CD4-positive, alpha-beta T cell (primary cell): ENCODE results near the gene PPP1R9A. TPM values are rescaled to one million over a fixed set of nuclear protein-coding genes. Genes with fewer than 3 reads are reported as not detected.

ENCODE experiments used
- ATAC-seq: fragments of 200-7000 bp; cut with Tn5 transposase; one replicate; pipeline ENCODE4 v1.10.0; 2022; ENCODE audit warnings: mild to moderate bottlenecking; ENCODE audit not compliant: poor library complexity
- CTCF ChIA-PET: fragments of 350-600 bp; sonication (Branson Sonifier 250); formaldehyde crosslinking; loops from one replicate; lab custom pipeline; 2021; ENCODE audit warnings: antibody characterized with exemption, inconsistent platforms; lab: Charles Lee
- POLR2A ChIA-PET: fragments of 350-600 bp; sonication (Branson Sonifier 250); formaldehyde crosslinking; loops from one replicate; lab custom pipeline; 2021; ENCODE audit warnings: antibody characterized with exemption, inconsistent platforms; lab: Charles Lee
- DNase-seq, 14 experiments: peaks; one replicate each; pipeline ENCODE4 v3.0.0-alpha.2; 2013 to 2020; ENCODE audit warnings: mixed read lengths in 2 of 14
- H3K27ac ChIP-seq, 2 donors: one replicate each; pipeline versions ENCODE4 v1.5.1 to v1.7.0; 2013; ENCODE audit warnings: low read length in 2 of 2, low read depth in 1 of 2, mild to moderate bottlenecking in 1 of 2
- H3K27me3 ChIP-seq, 2 experiments: 1 replicate in 1 of 2; 2 replicates in 1 of 2; pipeline versions ENCODE4 v1.6.1 to v1.7.0; 2013; ENCODE audit warnings: low read length in 2 of 2, control low read depth in 1 of 2, mild to moderate bottlenecking in 1 of 2, moderate library complexity in 1 of 2; ENCODE audit not compliant: insufficient read depth in 2 of 2, control insufficient read depth in 1 of 2
- H3K36me3 ChIP-seq: one replicate; pipeline ENCODE4 v1.6.1; 2013; ENCODE audit warnings: low read length, control low read depth; ENCODE audit not compliant: insufficient read depth
- H3K4me1 ChIP-seq: one replicate; pipeline ENCODE4 v1.6.1; 2013; ENCODE audit warnings: low read length, control low read depth; ENCODE audit not compliant: insufficient read depth
- H3K4me3 ChIP-seq: one replicate; pipeline ENCODE4 v1.5.1; 2013; ENCODE audit warnings: mild to moderate bottlenecking, low read length, moderate library complexity
- H3K9me3 ChIP-seq, 2 experiments: 1 replicate in 1 of 2; 2 replicates in 1 of 2; pipeline versions ENCODE4 v1.6.1 to v1.7.0; 2013; ENCODE audit warnings: low read length in 2 of 2, mild to moderate bottlenecking in 2 of 2, control low read depth in 1 of 2, moderate library complexity in 1 of 2; ENCODE audit not compliant: control insufficient read depth in 1 of 2, insufficient read depth in 1 of 2
- H3K27ac Mint-ChIP-seq: one replicate; pipeline ENCODE4 v1.8.0; 2020; ENCODE audit warnings: mixed read lengths
- H3K27me3 Mint-ChIP-seq: one replicate; pipeline ENCODE4 v1.8.0; 2021; ENCODE audit warnings: mixed read lengths
- H3K36me3 Mint-ChIP-seq: one replicate; pipeline ENCODE4 v1.8.0; 2021; ENCODE audit warnings: low read depth, mixed read lengths
- H3K4me1 Mint-ChIP-seq: one replicate; pipeline ENCODE4 v1.8.0; 2021; ENCODE audit warnings: low read depth, mixed read lengths
- H3K4me3 Mint-ChIP-seq: one replicate; pipeline ENCODE4 v1.8.0; 2020; ENCODE audit warnings: mild to moderate bottlenecking, mixed read lengths
- H3K9me3 Mint-ChIP-seq: one replicate; pipeline ENCODE4 v1.8.0; 2020; ENCODE audit warnings: mixed read lengths
- CTCF ChIP-seq: fragments of 200-600 bp; IDR thresholded peaks from one replicate; pipeline ENCODE4 v1.8.0; 2022; ENCODE audit warnings: antibody characterized with exemption, mild to moderate bottlenecking
- intact Hi-C, 2 experiments: fragments of 100-400 bp; cut with DNase I in 1 of 2; cut with micrococcal nuclease in 1 of 2; formaldehyde crosslinking; loops; one replicate each; pipeline versions ENCODE4 v1.15.1 to v1.9.0; 2023 to 2025; cut with DNase I, micrococcal nuclease
- total RNA-seq, 174 experiments: library from RNA in 2 of 174; stranded (reverse) in 2 of 174; gene quantifications; one replicate each; pipeline ENCODE4 v1.2.3 and lab custom pipeline; 2021 to 2026

Gene PPP1R9A
- total RNA-seq, 2 experiments from 2014 or later: not detected

DNA sequence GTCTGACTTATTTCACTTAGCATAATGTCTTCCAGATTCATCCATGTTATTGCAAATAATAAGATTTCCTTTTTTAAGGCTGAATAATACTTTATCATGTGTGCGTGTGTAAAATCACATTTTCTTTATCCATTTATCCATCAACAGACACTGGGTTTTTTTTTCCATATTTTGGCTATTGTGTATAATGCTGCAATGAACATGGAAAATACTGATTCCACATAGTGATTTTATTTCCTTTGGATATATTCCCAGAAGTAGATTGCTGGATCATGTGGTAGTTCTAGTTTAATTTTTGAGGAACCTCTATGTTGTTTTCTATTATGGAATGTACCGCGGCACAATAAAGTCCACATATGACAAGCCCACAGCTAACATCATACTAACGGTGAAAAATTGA, 236.9 kb downstream of the PPP1R9A start:
- no peak for TF ChIP-seq CTCF
- CTCF ChIA-PET: no interaction called here
- Histone ChIP-seq H3K27ac (no peak overlapping the region), H3K4me3 (no peak overlapping the region), H3K27me3 (no peaks in the 10 kb centered on the region), H3K9me3 (no peaks in the 10 kb centered on the region), H3K36me3 (no peaks in the 10 kb centered on the region), H3K4me1 (no peaks in the 10 kb centered on the region)
- Mint-ChIP-seq H3K27ac (no peak overlapping the region), H3K4me3 (no peak overlapping the region), H3K27me3 (no peaks in the 10 kb centered on the region), H3K4me1 (no peaks in the 10 kb centered on the region), H3K36me3 (no peaks in the 10 kb centered on the region), H3K9me3 (no peaks in the 10 kb centered on the region)
- DNase-seq (no peak), ATAC-seq (no peak)
- intact Hi-C loops: no loop called here
- POLR2A ChIA-PET: no interaction called here

DNA sequence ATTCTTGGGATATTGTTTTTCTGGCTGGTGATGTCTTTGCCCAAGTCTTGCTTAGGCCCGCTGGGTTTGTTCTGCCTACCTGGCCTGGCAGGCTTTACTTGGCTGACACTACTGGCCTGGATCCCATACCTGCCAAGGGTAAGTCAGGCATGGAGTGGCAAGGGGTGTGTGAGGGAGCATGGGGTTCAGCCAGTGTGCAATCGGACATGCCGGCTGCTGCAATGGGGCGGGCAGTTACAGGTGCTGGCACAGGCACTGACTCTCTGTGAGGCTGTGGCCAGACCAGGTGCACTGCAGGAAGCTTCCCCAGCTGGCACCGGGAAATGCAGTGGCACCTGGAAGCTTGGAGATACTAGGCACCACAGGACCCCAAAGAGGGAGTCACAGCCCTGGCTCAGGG, 248.6 kb downstream of the PPP1R9A start:
- no peak for ATAC-seq
- Histone ChIP-seq H3K36me3 (no peaks in the 10 kb centered on the region), H3K27ac (no peak overlapping the region), H3K27me3 (no peaks in the 10 kb centered on the region), H3K4me1 (no peaks in the 10 kb centered on the region), H3K4me3 (no peak overlapping the region), H3K9me3 (peaks cover 0 to 7% of the 10 kb centered on the region in 2 experiments)
- intact Hi-C loops: no loop called here
- Mint-ChIP-seq H3K9me3 (no peaks in the 10 kb centered on the region), H3K27me3 (no peaks in the 10 kb centered on the region), H3K4me3 (no peak overlapping the region), H3K27ac (no peak overlapping the region), H3K4me1 (no peaks in the 10 kb centered on the region), H3K36me3 (no peaks in the 10 kb centered on the region)
- ChIA-PET POLR2A (no interaction called here), CTCF (no interaction called here)
- peak in 1 of 14 experiments; percentile 4 for DNase-seq
- no peak for TF ChIP-seq CTCF

DNA sequence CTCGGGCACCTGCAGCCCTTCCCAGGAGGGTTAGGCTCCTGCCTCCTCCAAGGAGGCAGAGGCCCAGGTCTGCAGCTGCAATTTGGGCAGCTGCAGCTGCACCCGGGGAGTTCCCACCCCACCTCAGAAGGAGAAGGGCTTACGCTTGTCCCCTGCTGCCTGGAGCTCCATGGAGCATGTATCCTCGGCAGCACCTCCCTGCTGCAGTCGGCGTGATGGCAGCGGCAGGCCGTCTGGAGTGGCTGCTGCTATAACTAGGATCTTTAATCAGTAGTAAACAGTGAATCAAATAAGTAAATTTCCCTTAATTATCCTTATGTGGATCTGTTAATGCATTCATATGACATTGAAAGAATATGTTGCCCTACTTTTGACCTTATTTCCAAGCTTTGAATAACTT, 250.0 kb downstream of the PPP1R9A start:
- POLR2A ChIA-PET: no interaction called here
- Mint-ChIP-seq H3K4me3 (no peak overlapping the region), H3K27ac (no peak overlapping the region), H3K36me3 (no peaks in the 10 kb centered on the region), H3K27me3 (no peaks in the 10 kb centered on the region), H3K4me1 (no peaks in the 10 kb centered on the region), H3K9me3 (no peaks in the 10 kb centered on the region)
- CTCF ChIA-PET: interaction anchor here (0.6 kb wide), 1 partner anchor 17 kb away, joined by 3 read pairs; no protein-coding TSS in a partner anchor
- no peak overlapping the region for H3K4me3 ChIP-seq
- no peak overlapping the region for H3K27ac ChIP-seq
- H3K9me3 ChIP-seq: peaks cover 0 to 7% of the 10 kb centered on the region in 2 experiments
- no peaks in the 10 kb centered on the region for H3K4me1 ChIP-seq
- intact Hi-C loops: no loop called here
- no peaks in the 10 kb centered on the region for H3K36me3 ChIP-seq
- TF ChIP-seq CTCF: no peak
- no peak for DNase-seq
- no peaks in the 10 kb centered on the region for H3K27me3 ChIP-seq
- ATAC-seq: no peak
